Activated CD8-positive, alpha-beta T cell treated with anti-CD3 and anti-CD28 coated beads for 36 hours (primary cell): ENCODE data around the gene RAB10. TPM values are rescaled to one million over a fixed set of nuclear protein-coding genes. Genes with fewer than 3 reads are reported as not detected.
"Not testable (repeated sequence)": the region's sequence is repeated elsewhere in the genome, so short reads cannot be mapped to it uniquely, and the experiment has no call there.

Source experiments
- ATAC-seq: fragments of 200-7000 bp; cut with Tn5 transposase; one replicate; pipeline ENCODE4 v1.10.0; 2021; ENCODE audit warnings: mild to moderate bottlenecking, moderate library complexity
- CTCF ChIA-PET: fragments of 350-600 bp; sonication (Branson Sonifier 250); formaldehyde crosslinking; loops from one replicate; lab custom pipeline; 2021; ENCODE audit warnings: antibody characterized with exemption; lab: Charles Lee
- POLR2A ChIA-PET: fragments of 350-600 bp; sonication (Branson Sonifier 250); formaldehyde crosslinking; loops from one replicate; lab custom pipeline; 2021; ENCODE audit warnings: antibody characterized with exemption; lab: Charles Lee
- DNase-seq: peaks from one replicate; pipeline ENCODE4 v3.0.0-alpha.2; 2020
- H3K27ac Mint-ChIP-seq: one replicate; pipeline ENCODE4 v1.8.0; 2021; ENCODE audit warnings: mild to moderate bottlenecking, mixed read lengths
- H3K27me3 Mint-ChIP-seq: one replicate; pipeline ENCODE4 v1.8.0; 2021; ENCODE audit warnings: mixed read lengths
- H3K36me3 Mint-ChIP-seq: one replicate; pipeline ENCODE4 v1.8.0; 2021; ENCODE audit warnings: low read depth, mixed read lengths
- H3K4me1 Mint-ChIP-seq: one replicate; pipeline ENCODE4 v1.8.0; 2021; ENCODE audit warnings: low read depth, mixed read lengths
- H3K4me3 Mint-ChIP-seq: one replicate; pipeline ENCODE4 v1.8.0; 2021; ENCODE audit warnings: mild to moderate bottlenecking, moderate library complexity, mixed read lengths
- H3K9me3 Mint-ChIP-seq: one replicate; pipeline ENCODE4 v1.8.0; 2021; ENCODE audit warnings: mixed read lengths
- CTCF ChIP-seq: fragments of 200-600 bp; IDR thresholded peaks from one replicate; pipeline ENCODE4 v1.8.0; 2022; ENCODE audit warnings: antibody characterized with exemption, mild to moderate bottlenecking
- intact Hi-C: fragments of 100-400 bp; cut with micrococcal nuclease; formaldehyde crosslinking; loops from one replicate; pipeline ENCODE4 v1.10.0; 2022
- total RNA-seq, 2 experiments: library from RNA; stranded (reverse); gene quantifications; one replicate each; pipeline ENCODE4 v1.2.3, GENCODE V29; 2021

The RAB10 gene
- total RNA-seq, 2 experiments from 2014 or later, result 89.5 to 102 TPM

GRCh38 chr2:26075173-26075572 lies 41.3 kb downstream of the RAB10 start:
- Mint-ChIP-seq H3K4me3 (no peak overlapping the region), H3K9me3 (peaks cover 11% of the 10 kb centered on the region)

DNA sequence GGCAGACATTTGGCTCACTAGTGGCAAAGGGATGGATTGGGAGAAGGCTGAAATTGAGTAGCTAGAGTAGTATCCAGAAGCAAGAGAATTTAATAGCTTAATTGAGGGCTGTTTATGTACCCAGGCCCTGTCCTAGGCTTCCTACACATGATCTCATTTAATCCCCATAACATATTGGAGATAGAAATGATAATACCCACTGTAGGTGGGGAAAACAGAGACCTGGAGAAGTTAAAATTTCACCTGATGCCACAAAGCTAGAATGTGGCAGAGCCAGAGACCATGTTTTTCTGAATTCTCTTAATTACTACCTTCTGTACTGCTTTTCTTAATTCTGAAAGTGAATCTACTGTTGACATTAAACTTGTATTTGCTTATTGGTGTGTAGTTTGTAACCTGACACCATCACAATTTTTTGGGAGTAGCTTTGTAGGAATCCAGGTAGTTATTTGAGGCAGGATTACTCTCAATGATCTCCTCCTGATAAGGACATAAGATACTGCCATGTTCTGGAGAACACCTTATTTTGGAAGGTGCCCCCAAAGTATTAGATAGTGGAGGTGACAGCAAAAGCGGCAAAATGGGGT lies 42.2 kb downstream of the RAB10 start:
- H3K36me3 Mint-ChIP-seq, result peaks cover 33% of the 10 kb centered on the region

More at GRCh38 chr2:26075173-26075572, 41.3 kb downstream of the RAB10 start:
- CTCF ChIA-PET, result interaction anchor here (1.4 to 2.4 kb wide), 2 partner anchors 10 to 12 kb away, joined by 3 to 17 read pairs; no protein-coding TSS in a partner anchor
- H3K36me3 Mint-ChIP-seq, result peaks cover 25% of the 10 kb centered on the region
- no peak for TF ChIP-seq CTCF
- intact Hi-C loops, result no loop called here
- no peak overlapping the region for H3K27ac Mint-ChIP-seq
- DNase-seq (no peak), ATAC-seq (no peak)
- no peaks in the 10 kb centered on the region for H3K27me3 Mint-ChIP-seq
- POLR2A ChIA-PET, result interaction anchor here (0.5 to 1.0 kb wide), 3 partner anchors 22 to 49 kb away, joined by 3 read pairs; no protein-coding TSS in a partner anchor
- H3K4me1 Mint-ChIP-seq, result peaks cover 37% of the 10 kb centered on the region

DNA sequence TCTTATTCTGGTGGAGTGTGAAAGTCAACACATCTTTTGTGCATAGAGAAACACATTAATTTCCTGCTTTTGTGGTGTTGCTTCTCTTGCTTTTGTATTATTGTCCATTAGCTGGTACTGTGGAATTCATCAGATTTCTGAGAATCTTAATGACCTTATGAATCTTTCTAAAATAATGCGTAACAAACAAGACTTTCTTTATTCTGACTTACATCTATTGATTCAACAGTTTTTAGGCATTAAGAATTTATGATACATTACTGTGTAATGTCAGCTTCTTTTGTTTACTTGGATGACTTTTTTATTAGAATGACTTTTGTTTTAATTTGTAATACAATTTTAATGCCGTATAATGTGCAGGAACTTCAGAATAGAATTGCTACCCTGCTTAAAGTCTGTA lies 43.4 kb downstream of the RAB10 start:
- Mint-ChIP-seq H3K27me3 (no peaks in the 10 kb centered on the region), H3K4me3 (no peak overlapping the region), H3K36me3 (peaks cover 39% of the 10 kb centered on the region), H3K27ac (no peak overlapping the region), H3K4me1 (peaks cover 38% of the 10 kb centered on the region), H3K9me3 (peaks cover 25% of the 10 kb centered on the region)
- intact Hi-C loops, result no loop called here
- CTCF ChIA-PET, result interaction anchor here (1.6 to 1.8 kb wide), 2 partner anchors 11 to 86 kb away, joined by 6 to 11 read pairs; no protein-coding TSS in a partner anchor
- POLR2A ChIA-PET, result interaction anchor here (0.6 to 1.2 kb wide), 2 partner anchors 13 to 42 kb away, joined by 3 read pairs; no protein-coding TSS in a partner anchor
- DNase-seq (no peak), ATAC-seq (no peak)
- no peak for TF ChIP-seq CTCF

More for the DNA sequence above, 42.2 kb downstream of the RAB10 start:
- DNase-seq (no peak), ATAC-seq (no peak)
- intact Hi-C loops, result no loop called here
- CTCF ChIA-PET, result interaction anchor here (1.4 to 2.4 kb wide), 3 partner anchors 9 to 84 kb away, joined by 3 to 17 read pairs (median 6); no protein-coding TSS in a partner anchor
- Mint-ChIP-seq H3K4me3 (no peak overlapping the region), H3K9me3 (peaks cover 18% of the 10 kb centered on the region), H3K27me3 (no peaks in the 10 kb centered on the region), H3K27ac (no peak overlapping the region), H3K4me1 (peaks cover 39% of the 10 kb centered on the region)
- no peak for TF ChIP-seq CTCF
- POLR2A ChIA-PET, result interaction anchor here (0.6 to 1.2 kb wide), 3 partner anchors 12 to 310 kb away, joined by 3 read pairs; no protein-coding TSS in a partner anchor

DNA sequence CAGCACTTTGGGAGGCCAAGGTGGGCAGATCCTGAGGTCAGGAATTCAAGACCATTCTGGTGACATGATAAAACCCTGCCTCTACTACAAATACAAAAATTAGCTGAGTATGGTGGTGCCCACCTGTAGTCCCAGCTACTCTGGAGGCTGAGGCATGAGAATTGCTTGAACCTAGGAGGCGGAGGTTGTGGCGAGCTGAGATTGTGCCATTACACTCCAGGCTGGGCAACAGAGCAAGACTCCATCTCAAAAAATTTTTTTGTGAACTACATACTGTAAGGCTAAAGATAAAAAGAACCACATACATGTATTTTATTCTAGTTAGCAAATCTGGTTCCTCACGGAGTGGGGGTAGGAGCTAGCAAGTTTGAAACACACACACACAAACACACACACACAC lies 45.1 kb downstream of the RAB10 start:
- Mint-ChIP-seq H3K27ac (no peak overlapping the region), H3K9me3 (peaks cover 29% of the 10 kb centered on the region), H3K4me3 (no peak overlapping the region), H3K36me3 (peaks cover 42% of the 10 kb centered on the region), H3K27me3 (no peaks in the 10 kb centered on the region), H3K4me1 (peaks cover 30% of the 10 kb centered on the region)
- no peak for TF ChIP-seq CTCF
- no peak for ATAC-seq
- CTCF ChIA-PET, result interaction anchor here (1.2 to 1.8 kb wide), 3 partner anchors 9 to 128 kb away, joined by 3 to 11 read pairs (median 6); no protein-coding TSS in a partner anchor
- intact Hi-C loops, result no loop called here
- no peak for DNase-seq
- POLR2A ChIA-PET, result interaction anchor here (1.2 kb wide), 1 partner anchor 10 kb away, joined by 3 read pairs; no protein-coding TSS in a partner anchor

DNA sequence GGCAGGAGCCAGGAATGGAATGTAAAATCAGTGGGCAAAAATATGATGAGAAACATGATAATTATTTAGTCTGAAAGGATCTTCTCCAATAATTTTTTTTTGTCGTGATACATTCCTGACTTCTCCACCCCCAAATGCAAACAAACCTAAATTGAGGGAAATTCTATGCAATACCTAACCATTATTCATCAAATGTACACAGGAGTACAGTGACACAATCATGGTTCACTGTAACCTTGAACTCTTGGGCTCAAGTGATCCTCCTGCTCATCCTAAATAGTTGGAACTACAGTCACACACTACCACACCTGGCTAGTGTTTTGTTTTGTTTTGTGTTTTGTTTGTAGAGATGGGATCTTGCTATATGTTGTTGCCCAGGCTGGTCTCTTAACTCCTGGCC lies 46.5 kb downstream of the RAB10 start:
- ATAC-seq (no peak), DNase-seq (no peak)
- peaks cover 30% of the 10 kb centered on the region for H3K9me3 Mint-ChIP-seq
- H3K27me3 Mint-ChIP-seq, result no peaks in the 10 kb centered on the region
- H3K4me1 Mint-ChIP-seq, result peaks cover 30% of the 10 kb centered on the region
- TF ChIP-seq CTCF, result no peak
- ChIA-PET CTCF (interaction anchor here (1.3 kb wide), 1 partner anchor 8 kb away, joined by 4 read pairs; no protein-coding TSS in a partner anchor), POLR2A (interaction anchor here (1.2 kb wide), 1 partner anchor 12 kb away, joined by 3 read pairs; no protein-coding TSS in a partner anchor)
- H3K27ac Mint-ChIP-seq, result no peak overlapping the region
- no peak overlapping the region for H3K4me3 Mint-ChIP-seq
- intact Hi-C loops, result no loop called here
- H3K36me3 Mint-ChIP-seq, result peaks cover 48% of the 10 kb centered on the region

DNA sequence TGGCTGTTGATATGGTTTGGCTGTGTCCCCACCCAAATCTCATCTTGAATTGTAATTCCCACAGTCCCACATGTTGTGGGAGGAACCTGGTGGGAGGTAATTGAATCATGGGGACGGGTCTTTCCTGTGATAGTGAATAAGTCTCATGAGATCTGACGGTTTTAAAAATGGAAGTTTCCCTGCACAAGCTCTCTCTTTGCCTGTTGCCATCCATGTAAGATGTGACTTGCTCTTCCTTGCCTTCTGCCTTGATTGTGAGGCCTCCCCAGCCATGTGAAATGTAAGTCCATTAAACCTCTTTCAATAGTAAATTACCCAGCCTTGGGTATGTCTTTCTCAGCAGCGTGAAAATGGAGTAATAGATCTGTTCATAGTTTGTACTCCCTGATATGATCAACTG lies 47.0 kb downstream of the RAB10 start:
- H3K27me3 Mint-ChIP-seq, H3K4me3 Mint-ChIP-seq, H3K27ac Mint-ChIP-seq, CTCF ChIA-PET, POLR2A ChIA-PET, intact Hi-C loops, DNase-seq, ATAC-seq: not testable (repeated sequence)
- peaks cover 30% of the 10 kb centered on the region for H3K4me1 Mint-ChIP-seq
- H3K36me3 Mint-ChIP-seq, result peaks cover 51% of the 10 kb centered on the region
- peaks cover 30% of the 10 kb centered on the region for H3K9me3 Mint-ChIP-seq
